ENCODE measurements around the gene LRRC8E.

GRCh38 chr19:7858109-7858770 lies 30.1 kb upstream of the LRRC8E start:
- no peak for TF ChIP-seq EZH2 (IDR thresholded peaks at IDR 0.05; ENCODE audit: low read depth, low read length, severe bottlenecking)
- TF ChIP-seq POU5F1 (IDR thresholded peaks at IDR 0.05; ENCODE audit: low read depth, low read length): no peak
- TF ChIP-seq POLR2A (IDR thresholded peaks at IDR 0.05; ENCODE audit: control extremely low read depth in 1 of 2, low read depth in 2 of 2, low read length in 2 of 2): no peak
- no peak for TF ChIP-seq TAF7 (optimal IDR thresholded peaks at IDR 0.05; ENCODE audit: borderline replicate concordance, low read depth, low read length)
- TF ChIP-seq SP2 (IDR thresholded peaks at IDR 0.05; ENCODE audit: low read length): no peak
- peak in 1 of 3 experiments; percentile 3; a peak in 1 of 4 replicates for TF ChIP-seq CTCF (IDR thresholded peaks at IDR 0.05; ENCODE audit: control extremely low read depth in 1 of 3, insufficient read depth in 1 of 3, low read depth in 1 of 3, low read length in 3 of 3)
- TF ChIP-seq MAX (IDR thresholded peaks at IDR 0.05): peak; percentile 29; the same call in 1 of the 2 replicates
- TF ChIP-seq YY1 (IDR thresholded peaks at IDR 0.05; ENCODE audit: low read depth, low read length): no peak
- TF ChIP-seq POLR2AphosphoS5 (IDR thresholded peaks at IDR 0.05; ENCODE audit: low read depth, low read length): no peak
- no peak for TF ChIP-seq MAFK (IDR thresholded peaks at IDR 0.05; ENCODE audit: low read depth, low read length)
- no peak for TF ChIP-seq GABPA (IDR thresholded peaks at IDR 0.05; ENCODE audit: borderline replicate concordance, insufficient read depth, low read length)
- TF ChIP-seq EGR1 (IDR thresholded peaks at IDR 0.05; ENCODE audit: borderline replicate concordance, low read depth, low read length): peak; percentile 10; the same call in 1 of the 2 replicates
- no peak for TF ChIP-seq CHD2 (IDR thresholded peaks at IDR 0.05; ENCODE audit: low read length)

All from H1 (cell line).